ENCODE results near the gene NCL.
A peak's percentile ranks its signal among the peaks of the same experiment; 100 is the strongest.
"Not testable (repeated sequence)": the region's sequence is repeated elsewhere in the genome, so short reads cannot be mapped to it uniquely, and the experiment has no call there.

The NCL gene

GRCh38 chr2:231467613-231468530 is 3.6 kb upstream of the NCL start:
- DNase-seq (ENCODE audit: low read depth) = no peak

GRCh38 chr2:231467016-231467545 is 2.8 kb upstream of the NCL start:
- no peak for DNase-seq (ENCODE audit: low read depth)

- DNase-seq (ENCODE audit: low read depth) = peak; percentile 99
Observed at GRCh38 chr2:231464576-231465540, 574 bp upstream of the NCL start.

- no peak for DNase-seq (ENCODE audit: low read depth)
Observed at GRCh38 chr2:231462729-231463465, 1.4 kb downstream of the NCL start.

- no peak for DNase-seq (ENCODE audit: low read depth)
Observed at GRCh38 chr2:231461516-231461971, 2.7 kb downstream of the NCL start.

- not testable (repeated sequence) for DNase-seq (ENCODE audit: low read depth)
Observed at GRCh38 chr2:231460841-231461240, 3.4 kb downstream of the NCL start.

DNA sequence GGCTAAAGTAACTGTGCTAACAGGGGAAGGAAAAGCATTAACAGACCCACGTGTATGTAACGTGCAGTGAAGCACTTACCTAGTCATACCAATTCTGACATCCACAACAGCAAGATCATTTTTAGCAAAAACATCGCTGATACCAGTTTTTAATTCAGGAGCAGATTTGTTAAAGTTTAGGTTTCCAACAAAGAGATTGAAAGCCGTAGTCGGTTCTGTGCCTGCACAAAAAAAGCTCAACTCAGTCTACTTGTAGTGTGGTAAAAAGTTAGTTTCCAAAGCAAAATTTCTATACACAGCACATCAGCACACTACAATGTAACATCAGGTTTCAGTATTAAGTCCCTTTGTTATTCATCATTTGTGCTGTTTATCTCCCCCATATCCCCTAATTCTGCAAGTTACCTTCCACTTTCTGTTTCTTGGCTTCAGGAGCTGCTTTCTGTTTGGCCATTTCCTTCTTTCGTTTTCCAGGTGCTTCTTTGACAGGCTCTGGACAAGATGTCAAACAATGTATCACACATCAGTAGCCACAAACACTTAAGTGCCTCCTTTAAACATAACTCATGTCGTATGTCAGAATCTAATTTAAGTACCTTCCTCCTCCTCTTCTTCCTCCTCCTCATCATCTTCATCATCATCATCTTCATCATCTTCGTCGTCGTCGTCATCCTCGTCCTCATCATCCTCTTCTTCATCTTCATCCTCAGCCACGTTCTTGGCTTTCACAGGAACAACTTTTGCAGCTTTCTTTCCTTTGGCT is 4.0 kb downstream of the NCL start:
- no peak for DNase-seq (ENCODE audit: low read depth)

DNA sequence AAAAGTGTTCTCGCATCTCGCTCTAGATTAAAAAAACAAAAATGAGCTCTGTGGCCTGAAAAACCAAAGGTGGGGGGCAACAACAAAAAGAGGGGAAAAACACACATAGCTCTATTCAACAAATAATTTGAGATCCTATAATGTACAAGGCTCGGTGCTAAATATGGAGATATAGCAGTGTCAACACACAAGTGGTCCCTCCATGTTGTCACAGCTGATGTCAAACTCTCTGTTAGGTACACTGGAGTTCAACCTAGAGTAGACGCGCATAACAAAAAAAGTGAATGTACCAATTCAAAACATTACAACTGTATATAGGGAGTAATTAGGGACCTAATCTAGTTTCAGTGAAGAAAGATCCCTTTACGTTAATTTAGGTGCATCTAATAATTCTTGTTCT is 5.9 kb downstream of the NCL start:
- no peak for DNase-seq (ENCODE audit: low read depth)

GRCh38 chr2:231457101-231457500 is 7.2 kb downstream of the NCL start:
- no peak for DNase-seq (ENCODE audit: low read depth)

DNA sequence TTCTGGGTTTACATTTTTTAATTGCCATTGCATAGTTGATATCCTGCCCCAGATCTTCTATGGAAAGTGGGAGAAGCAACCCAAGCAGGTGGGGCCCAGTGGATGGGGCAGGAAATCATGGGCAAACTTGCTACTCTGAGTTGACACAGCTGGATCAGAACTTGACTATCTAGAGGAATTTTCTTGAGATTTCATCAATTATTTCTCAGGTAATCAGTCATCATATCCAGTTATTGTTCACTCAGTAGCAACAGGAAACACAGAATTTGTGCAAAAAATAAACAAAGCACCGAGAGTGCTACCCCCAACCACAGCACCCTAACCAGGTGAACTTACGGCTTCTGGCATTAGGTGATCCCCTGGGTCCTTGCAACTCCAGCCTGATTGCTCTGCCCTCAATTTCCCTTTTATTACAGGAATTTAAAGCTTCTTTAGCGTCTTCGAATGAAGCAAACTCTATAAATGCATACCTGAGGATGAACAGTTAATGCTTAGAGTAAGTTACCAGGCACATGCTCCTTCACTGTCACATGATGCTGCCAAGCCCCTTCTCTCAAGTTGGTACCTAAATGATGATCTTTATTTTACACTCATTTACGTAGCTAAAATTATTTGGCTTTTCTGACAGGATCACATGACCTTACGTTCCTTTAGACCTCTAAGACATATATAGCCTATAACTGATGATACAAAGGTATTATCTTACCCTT is 7.8 kb downstream of the NCL start:
- no peak for DNase-seq (ENCODE audit: low read depth)

DNA sequence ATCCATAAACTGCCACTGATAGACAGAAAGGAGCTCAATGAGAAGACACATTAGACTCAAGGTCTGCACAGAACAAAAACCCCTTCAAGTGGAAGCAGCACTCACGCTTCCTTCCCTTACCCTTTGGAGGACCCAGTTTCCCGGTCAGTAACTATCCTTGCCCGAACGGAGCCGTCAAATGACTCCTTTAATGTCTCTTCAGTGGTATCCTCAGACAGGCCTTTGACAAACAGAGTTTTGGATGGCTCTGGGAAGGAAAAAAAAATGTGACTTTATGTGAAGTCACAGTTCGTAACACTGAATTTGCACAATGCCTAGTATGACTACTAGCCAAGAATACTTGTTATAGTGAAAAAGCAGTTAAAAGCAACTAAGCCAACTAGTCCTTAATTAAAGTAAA is 8.4 kb downstream of the NCL start:
- no peak for DNase-seq (ENCODE audit: low read depth)

DNA sequence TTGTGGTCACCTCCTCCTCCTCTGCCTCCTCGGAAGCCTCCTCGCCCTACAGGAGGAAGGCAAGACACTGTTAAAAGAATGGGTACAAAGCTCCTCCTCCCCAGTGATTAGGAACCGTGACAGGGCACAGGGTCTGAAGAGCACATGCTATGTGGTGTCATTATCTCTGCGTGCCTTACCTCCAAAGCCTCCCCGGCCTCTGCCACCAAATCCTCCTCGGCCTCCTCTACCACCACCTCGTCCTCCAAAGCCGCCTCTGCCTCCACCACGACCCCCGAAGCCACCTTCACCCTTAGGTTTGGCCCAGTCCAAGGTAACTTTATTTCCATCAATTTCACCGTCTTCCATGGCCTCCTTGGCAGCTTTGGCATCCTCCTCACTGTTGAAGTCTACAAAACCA is 9.1 kb downstream of the NCL start:
- no peak for DNase-seq (ENCODE audit: low read depth)

GRCh38 chr2:231454361-231454791 is 9.9 kb downstream of the NCL start:
- DNase-seq (ENCODE audit: low read depth) = no peak

DNA sequence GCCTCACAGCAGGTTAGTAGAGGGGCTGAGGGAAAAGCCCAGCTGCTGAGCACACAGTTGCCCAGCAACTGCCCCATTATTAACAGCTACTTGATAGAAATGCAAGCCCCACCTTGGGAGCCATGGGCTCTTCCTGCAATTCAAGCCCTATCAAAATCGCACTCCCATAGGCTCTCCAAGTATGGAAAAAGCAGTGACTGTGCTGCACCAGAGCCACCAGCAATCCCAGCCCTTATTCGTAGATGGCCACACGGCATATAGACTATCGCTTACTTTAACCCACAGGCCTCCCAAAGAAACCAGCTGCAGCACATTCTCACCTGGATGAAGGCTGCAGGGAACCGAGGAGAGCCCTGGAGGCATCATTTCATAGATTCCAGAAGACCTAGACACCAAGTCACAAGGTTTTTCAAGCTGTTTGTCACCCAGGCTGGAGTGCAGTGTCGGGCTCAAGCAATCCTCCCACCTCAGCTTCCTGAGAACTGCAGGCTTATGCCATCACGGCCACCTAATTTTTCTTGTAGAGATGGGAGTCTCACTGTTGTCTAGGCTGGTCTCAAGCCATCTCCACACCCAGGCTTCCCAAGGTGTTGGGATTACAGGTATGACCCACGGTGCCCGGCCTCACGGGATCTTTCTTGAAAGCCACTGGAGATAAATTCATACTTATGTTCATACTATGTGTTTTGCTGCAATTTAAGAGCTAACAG is 11.3 kb downstream of the NCL start:
- DNase-seq (ENCODE audit: low read depth) = no peak

DNA sequence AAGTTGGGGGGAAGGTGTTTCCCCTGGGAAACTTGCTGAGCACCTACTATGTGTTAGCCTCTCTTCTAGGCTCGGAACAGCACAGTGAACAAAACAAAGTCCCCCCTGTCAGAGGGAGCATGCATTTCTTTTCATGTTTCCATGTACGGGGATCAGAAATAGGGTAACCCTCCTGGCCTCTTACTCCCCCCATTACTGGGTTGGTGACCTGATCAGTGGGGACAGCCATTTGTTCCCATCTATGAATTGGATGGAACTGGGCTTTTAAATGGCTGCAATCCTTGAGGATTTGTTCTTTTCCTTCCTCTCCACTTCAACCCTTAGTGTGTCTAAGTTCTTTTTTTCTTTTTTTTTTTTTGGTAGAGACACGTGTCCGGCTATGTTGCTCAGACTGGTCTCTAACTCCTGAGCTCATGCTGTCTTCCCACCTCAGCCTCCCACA is 13.7 kb downstream of the NCL start:
- DNase-seq (ENCODE audit: low read depth) = no peak

GRCh38 chr2:231449503-231450054 is 14.7 kb downstream of the NCL start:
- DNase-seq (ENCODE audit: low read depth) = no peak

DNA sequence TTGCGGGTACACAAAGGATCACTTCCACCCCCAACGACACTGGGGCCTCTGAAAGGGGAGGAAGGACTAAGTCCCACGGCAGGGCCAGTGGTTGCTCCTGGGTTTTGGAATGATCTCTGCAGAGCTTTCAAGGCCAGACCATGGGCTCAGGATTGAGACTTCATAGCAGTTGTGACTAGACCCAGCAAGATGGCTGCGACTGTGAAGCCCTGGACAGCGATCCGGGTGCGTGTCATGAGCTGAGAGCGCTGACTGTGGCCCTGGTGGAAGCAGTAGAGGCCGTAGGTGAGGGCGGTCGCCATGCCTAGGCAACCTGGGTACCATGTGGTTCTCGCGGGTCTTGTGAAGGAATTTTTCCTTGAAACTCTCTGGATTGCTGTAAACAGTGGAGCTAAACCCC is 27.3 kb downstream of the NCL start:
- no peak for DNase-seq (ENCODE audit: low read depth)

DNA sequence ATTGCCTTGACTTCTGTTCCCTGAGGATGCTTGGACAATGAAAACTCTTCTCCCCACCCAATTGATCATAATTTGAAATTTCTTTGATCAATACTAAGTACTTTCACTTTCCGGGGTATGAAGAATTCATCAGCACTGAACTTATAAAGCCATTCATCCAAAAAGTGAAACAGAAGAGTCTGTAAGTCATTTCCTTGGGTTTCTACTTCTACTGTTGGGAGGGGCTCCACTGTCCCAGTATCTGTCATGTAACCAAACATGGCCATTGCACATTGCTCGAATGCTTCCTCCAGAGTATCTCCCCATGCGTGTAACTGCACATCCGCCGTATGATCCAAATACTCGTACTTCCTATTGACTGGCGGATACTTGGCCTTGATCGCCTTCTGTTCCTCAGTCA is 30.3 kb downstream of the NCL start:
- DNase-seq (ENCODE audit: low read depth) = no peak

GRCh38 chr2:231431606-231432005 is 32.7 kb downstream of the NCL start:
- no peak for DNase-seq (ENCODE audit: low read depth)
